Transverse colon (tissue), 3 donors: ENCODE data around the gene BAZ2B.

Source experiments
- POLR2A ChIP-seq: fragments of 450-650 bp; IDR thresholded peaks from one replicate; pipeline ENCODE4 v1.6.1; 2016; ENCODE audit warnings: antibody characterized with exemption, mild to moderate bottlenecking, moderate library complexity
- TF ChIP-seq, protein P1 (sequence below), 5 experiments: fragments of 200-600 bp in 3 of 5; fragments of 450-650 bp in 2 of 5; sonication (generic) in 3 of 5; IDR thresholded peaks; 1 replicate in 2 of 5; 2 replicates in 3 of 5; pipeline ENCODE4 v1.5.1; 2016 to 2017; ENCODE audit warnings: antibody characterized with exemption in 5 of 5, inconsistent platforms in 3 of 5, mild to moderate bottlenecking in 2 of 5, moderate library complexity in 1 of 5

- TF ChIP-seq, protein P1, sequence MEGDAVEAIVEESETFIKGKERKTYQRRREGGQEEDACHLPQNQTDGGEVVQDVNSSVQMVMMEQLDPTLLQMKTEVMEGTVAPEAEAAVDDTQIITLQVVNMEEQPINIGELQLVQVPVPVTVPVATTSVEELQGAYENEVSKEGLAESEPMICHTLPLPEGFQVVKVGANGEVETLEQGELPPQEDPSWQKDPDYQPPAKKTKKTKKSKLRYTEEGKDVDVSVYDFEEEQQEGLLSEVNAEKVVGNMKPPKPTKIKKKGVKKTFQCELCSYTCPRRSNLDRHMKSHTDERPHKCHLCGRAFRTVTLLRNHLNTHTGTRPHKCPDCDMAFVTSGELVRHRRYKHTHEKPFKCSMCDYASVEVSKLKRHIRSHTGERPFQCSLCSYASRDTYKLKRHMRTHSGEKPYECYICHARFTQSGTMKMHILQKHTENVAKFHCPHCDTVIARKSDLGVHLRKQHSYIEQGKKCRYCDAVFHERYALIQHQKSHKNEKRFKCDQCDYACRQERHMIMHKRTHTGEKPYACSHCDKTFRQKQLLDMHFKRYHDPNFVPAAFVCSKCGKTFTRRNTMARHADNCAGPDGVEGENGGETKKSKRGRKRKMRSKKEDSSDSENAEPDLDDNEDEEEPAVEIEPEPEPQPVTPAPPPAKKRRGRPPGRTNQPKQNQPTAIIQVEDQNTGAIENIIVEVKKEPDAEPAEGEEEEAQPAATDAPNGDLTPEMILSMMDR (IDR thresholded peaks at IDR 0.05) = no peak
- TF ChIP-seq POLR2A = no peak
These were observed 70.3 kb downstream of the BAZ2B start for GRCh38 chr2:159546039-159546438.
